Measurements from ENCODE around the gene MYO16. TPM values are rescaled to one million over a fixed set of nuclear protein-coding genes. Genes with fewer than 3 reads are reported as not detected.

Gene MYO16
- polyA plus RNA-seq, 1 donor from 2014 or later, result 2.5 TPM

GRCh38 chr13:109123971-109124370 lies 494.6 kb downstream of the MYO16 start:
- TF ChIP-seq REST (IDR thresholded peaks at IDR 0.05; ENCODE audit: borderline replicate concordance), result no peak
- Histone ChIP-seq H3K79me2 (replicated peaks; ENCODE audit: insufficient read depth, low read length) (no peaks in the 10 kb centered on the region), H2AFZ (ENCODE audit: low read depth, low read length) (no peak overlapping the region), H3K4me2 (ENCODE audit: low read length) (no peak overlapping the region), H3K27ac (ENCODE audit: low read length) (no peak overlapping the region), H3K27me3 (ENCODE audit: insufficient read depth, low read depth, low read length) (no peaks in the 10 kb centered on the region), H4K20me1 (ENCODE audit: insufficient read depth) (no peaks in the 10 kb centered on the region), H3F3A (ENCODE audit: insufficient read depth, low read length, poor library complexity, severe bottlenecking) (no peaks in the 10 kb centered on the region), H3K9ac (ENCODE audit: low read length) (no peak overlapping the region), H3K9me3 (ENCODE audit: low read length) (no peaks in the 10 kb centered on the region), H3K9me2 (ENCODE audit: insufficient read depth, low read length) (no peaks in the 10 kb centered on the region), H3K4me3 (ENCODE audit: low read length) (no peak overlapping the region), H3K36me3 (ENCODE audit: insufficient read depth, low read length) (no peaks in the 10 kb centered on the region)

DNA sequence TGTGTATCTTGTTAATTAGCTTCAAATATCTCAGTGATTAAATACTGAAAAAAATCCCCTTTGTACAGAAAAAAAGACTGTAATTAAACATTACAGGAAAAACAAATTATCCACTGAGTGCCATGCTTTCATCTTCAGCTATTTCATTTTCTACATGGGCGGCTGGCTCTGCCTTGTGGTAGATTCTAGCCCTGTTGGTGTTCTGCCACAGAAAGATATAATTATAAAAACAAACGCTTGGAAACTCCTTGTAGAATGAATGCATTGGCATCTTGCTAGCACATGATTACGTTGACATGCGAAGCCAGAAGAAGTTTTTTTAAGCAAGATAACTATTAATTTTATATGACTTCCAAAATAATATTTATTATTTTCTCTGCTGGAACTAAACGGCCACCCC lies 496.8 kb downstream of the MYO16 start:
- no peaks in the 10 kb centered on the region for H3K36me3 ChIP-seq (ENCODE audit: insufficient read depth, low read length)

DNA sequence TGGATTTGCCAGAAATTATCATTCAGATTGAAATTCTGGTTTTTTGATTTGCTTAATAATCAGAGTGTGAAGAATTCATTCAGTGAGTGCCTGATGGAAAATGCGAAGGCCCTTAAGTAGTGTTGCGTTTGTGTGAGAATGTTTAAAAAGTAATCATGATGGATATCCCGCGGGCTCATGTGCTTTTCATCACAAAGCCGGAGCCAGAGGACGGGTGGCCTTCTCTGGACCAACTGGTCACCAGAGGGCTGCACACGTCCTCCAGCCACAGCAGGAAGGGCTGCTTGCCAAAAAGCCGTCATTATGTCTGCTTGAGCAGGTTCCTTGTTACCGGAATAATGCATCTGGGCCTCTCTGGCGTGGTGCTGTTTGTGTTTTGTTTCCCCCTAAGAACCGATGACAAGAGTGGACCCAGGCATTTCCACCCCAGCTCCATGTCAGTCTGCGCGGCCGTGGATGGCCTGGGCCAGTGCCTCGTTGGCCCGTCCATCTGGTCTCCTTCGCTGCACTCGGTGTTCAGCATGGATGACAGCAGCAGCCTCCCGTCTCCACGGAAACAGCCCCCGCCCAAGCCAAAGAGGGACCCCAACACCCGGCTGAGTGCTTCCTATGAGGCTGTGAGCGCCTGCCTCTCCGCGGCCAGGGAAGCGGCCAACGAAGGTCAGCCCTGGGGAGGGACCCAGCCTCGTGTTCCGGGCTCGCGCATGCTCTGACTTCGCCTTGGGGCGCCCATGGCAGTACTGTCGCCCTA lies 497.7 kb downstream of the MYO16 start:
- no peak overlapping the region for H3K4me2 ChIP-seq (ENCODE audit: low read length)
- H3F3A ChIP-seq (ENCODE audit: insufficient read depth, low read length, poor library complexity, severe bottlenecking), result no peaks in the 10 kb centered on the region
- no peaks in the 10 kb centered on the region for H3K9me3 ChIP-seq (ENCODE audit: low read length)
- H3K9ac ChIP-seq (ENCODE audit: low read length), result no peak overlapping the region
- H3K4me3 ChIP-seq (ENCODE audit: low read length), result no peak overlapping the region
- no peaks in the 10 kb centered on the region for H4K20me1 ChIP-seq (ENCODE audit: insufficient read depth)
- no peak overlapping the region for H2AFZ ChIP-seq (ENCODE audit: low read depth, low read length)
- no peak overlapping the region for H3K27ac ChIP-seq (ENCODE audit: low read length)
- H3K79me2 ChIP-seq (replicated peaks; ENCODE audit: insufficient read depth, low read length), result no peaks in the 10 kb centered on the region
- H3K36me3 ChIP-seq (ENCODE audit: insufficient read depth, low read length), result no peaks in the 10 kb centered on the region
- no peaks in the 10 kb centered on the region for H3K9me2 ChIP-seq (ENCODE audit: insufficient read depth, low read length)
- no peaks in the 10 kb centered on the region for H3K27me3 ChIP-seq (ENCODE audit: insufficient read depth, low read depth, low read length)
- TF ChIP-seq POLR2AphosphoS5 (IDR thresholded peaks at IDR 0.05) (no peak), EZH2 (IDR thresholded peaks at IDR 0.05; ENCODE audit: borderline replicate concordance, insufficient read depth, low read length, poor library complexity, severe bottlenecking) (no peak), TAF1 (IDR thresholded peaks at IDR 0.05; ENCODE audit: low read depth) (no peak), CTCF (IDR thresholded peaks at IDR 0.05; ENCODE audit: poor library complexity, severe bottlenecking) (no peak), SMC3 (conservative IDR thresholded peaks at IDR 0.05; ENCODE audit: poor library complexity) (no peak), EP300 (conservative IDR thresholded peaks at IDR 0.05; ENCODE audit: poor library complexity, severe bottlenecking) (no peak)

More for the DNA sequence above, 496.8 kb downstream of the MYO16 start:
- H3K4me2 ChIP-seq (ENCODE audit: low read length), result no peak overlapping the region
- no peak overlapping the region for H2AFZ ChIP-seq (ENCODE audit: low read depth, low read length)
- no peaks in the 10 kb centered on the region for H3K9me3 ChIP-seq (ENCODE audit: low read length)
- H3K9ac ChIP-seq (ENCODE audit: low read length), result no peak overlapping the region
- H3K27me3 ChIP-seq (ENCODE audit: insufficient read depth, low read depth, low read length), result no peaks in the 10 kb centered on the region
- H3K27ac ChIP-seq (ENCODE audit: low read length), result no peak overlapping the region
- no peak overlapping the region for H3K4me3 ChIP-seq (ENCODE audit: low read length)
- no peaks in the 10 kb centered on the region for H4K20me1 ChIP-seq (ENCODE audit: insufficient read depth)
- H3F3A ChIP-seq (ENCODE audit: insufficient read depth, low read length, poor library complexity, severe bottlenecking), result no peaks in the 10 kb centered on the region
- H3K79me2 ChIP-seq (replicated peaks; ENCODE audit: insufficient read depth, low read length), result no peaks in the 10 kb centered on the region
- TF ChIP-seq TAF1 (IDR thresholded peaks at IDR 0.05; ENCODE audit: low read depth), result no peak
- TF ChIP-seq RAD21 (conservative IDR thresholded peaks at IDR 0.05), result no peak
- no peak for TF ChIP-seq EZH2 (IDR thresholded peaks at IDR 0.05; ENCODE audit: borderline replicate concordance, insufficient read depth, low read length, poor library complexity, severe bottlenecking)
- TF ChIP-seq CTCF (IDR thresholded peaks at IDR 0.05; ENCODE audit: poor library complexity, severe bottlenecking), result no peak
- no peaks in the 10 kb centered on the region for H3K9me2 ChIP-seq (ENCODE audit: insufficient read depth, low read length)

Measured in neural cell (in vitro differentiated cells).